Measurements from ENCODE around the gene KCNK2. TPM values are rescaled to one million over a fixed set of nuclear protein-coding genes. Genes with fewer than 3 reads are reported as not detected.

KCNK2 gene
- polyA plus RNA-seq, 3 donors: not detected

DNA sequence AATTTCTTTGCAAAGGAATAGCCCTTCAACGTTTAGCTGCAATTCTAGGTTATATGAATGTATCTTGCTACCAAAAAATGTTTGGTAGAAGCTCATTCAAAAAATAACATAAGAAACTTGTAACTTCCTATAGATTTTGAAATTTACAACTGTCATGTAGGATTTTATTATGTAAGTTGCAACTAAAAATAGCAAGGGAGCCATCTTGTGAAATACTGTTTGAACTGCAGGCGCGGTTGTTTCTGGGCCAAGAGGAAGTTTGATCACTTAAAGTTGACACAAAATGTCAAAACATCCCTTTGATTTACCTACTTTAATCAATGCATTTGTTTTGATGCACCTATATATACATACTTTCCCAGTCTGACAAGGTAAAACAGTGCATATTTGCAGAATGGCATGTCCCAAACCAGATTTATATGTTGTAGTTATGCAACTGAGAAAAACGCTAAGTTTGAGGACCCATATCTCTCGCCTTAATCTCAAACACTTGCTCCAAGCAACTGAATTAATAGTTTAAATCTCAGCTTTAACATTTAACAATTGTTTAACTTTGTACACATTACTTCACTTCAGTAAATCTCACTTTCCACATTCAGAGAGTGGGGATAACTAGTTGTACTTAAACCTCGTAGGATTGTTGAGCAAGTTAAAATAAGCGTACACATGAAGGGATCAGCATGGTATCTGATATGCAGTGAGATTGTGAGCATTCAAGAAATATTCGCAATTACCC lies 63.9 kb downstream of the KCNK2 start:
- intact Hi-C loops (cut with micrococcal nuclease): no loop called here
- peaks cover 13% of the 10 kb centered on the region for H3K4me1 Mint-ChIP-seq
- no peaks in the 10 kb centered on the region for H3K27me3 Mint-ChIP-seq (ENCODE audit: low read depth in 3 of 3)
- Histone ChIP-seq H3K4me3 (replicated peaks in 1 of 3; ENCODE audit: low read depth in 2 of 3, low read length in 3 of 3) (peak overlapping the region in 1 of 3 experiments; percentile 6), H3K9ac (ENCODE audit: insufficient read depth, low read length, poor library complexity, severe bottlenecking) (no peak overlapping the region), H2AFZ (ENCODE audit: insufficient read depth, low read depth, low read length, poor library complexity, severe bottlenecking) (peak overlapping the region; percentile 15), H3K4me1 (ENCODE audit: control insufficient read depth in 1 of 2, insufficient read depth in 2 of 2, low read length in 2 of 2) (peaks cover 4 to 9% of the 10 kb centered on the region in 2 donors), H3K27me3 (ENCODE audit: control insufficient read depth in 2 of 2, insufficient read depth in 2 of 2, low read length in 2 of 2) (no peaks in the 10 kb centered on the region), H4K20me1 (ENCODE audit: insufficient read depth, low read length) (no peaks in the 10 kb centered on the region), H3K27ac (ENCODE audit: low read depth in 1 of 2, low read length in 2 of 2) (no peak overlapping the region), H3K79me2 (ENCODE audit: insufficient read depth, low read length) (no peaks in the 10 kb centered on the region), H3K9me3 (replicated peaks in 1 of 2; ENCODE audit: control insufficient read depth in 1 of 2, insufficient read depth in 1 of 2, low read length in 2 of 2) (peaks cover 4 to 9% of the 10 kb centered on the region in 2 donors), H3K4me2 (replicated peaks; ENCODE audit: extremely low read depth, low read length, poor library complexity, severe bottlenecking) (no peak overlapping the region), H3K36me3 (replicated peaks in 1 of 2; ENCODE audit: control insufficient read depth in 1 of 2, insufficient read depth in 2 of 2, low read length in 2 of 2) (no peaks in the 10 kb centered on the region)
- peak in 2 of 3 donors; percentile 2 to 16 for DNase-seq
- H3K4me3 Mint-ChIP-seq: no peak overlapping the region
- H3K27ac Mint-ChIP-seq: no peak overlapping the region
- peaks cover 6 to 22% (median 10%) of the 10 kb centered on the region in 7 donors for H3K9me3 Mint-ChIP-seq
- H3K36me3 Mint-ChIP-seq: no peaks in the 10 kb centered on the region
- TF ChIP-seq CTCF (IDR thresholded peaks at IDR 0.05): no peak
- WGBS (ENCODE audit: insufficient coverage): no CpG with 5 or more reads among the region's 8 CpGs

GRCh38 chr1:215147024-215147423 lies 64.5 kb downstream of the KCNK2 start:
- H3K9ac ChIP-seq (ENCODE audit: insufficient read depth, low read length, poor library complexity, severe bottlenecking): no peak overlapping the region
- no peaks in the 10 kb centered on the region for H3K27me3 Mint-ChIP-seq (ENCODE audit: low read depth in 3 of 3)
- H3K4me3 ChIP-seq (replicated peaks in 1 of 3; ENCODE audit: low read depth in 2 of 3, low read length in 3 of 3): no peak overlapping the region
- intact Hi-C loops (cut with micrococcal nuclease): no loop called here
- TF ChIP-seq CTCF (IDR thresholded peaks at IDR 0.05): no peak
- H3K4me1 Mint-ChIP-seq: peaks cover 13% of the 10 kb centered on the region
- H2AFZ ChIP-seq (ENCODE audit: insufficient read depth, low read depth, low read length, poor library complexity, severe bottlenecking): no peak overlapping the region
- no peaks in the 10 kb centered on the region for H3K27me3 ChIP-seq (ENCODE audit: control insufficient read depth in 2 of 2, insufficient read depth in 2 of 2, low read length in 2 of 2)
- H4K20me1 ChIP-seq (ENCODE audit: insufficient read depth, low read length): no peaks in the 10 kb centered on the region
- peaks cover 4 to 5% of the 10 kb centered on the region in 2 donors for H3K9me3 ChIP-seq (replicated peaks in 1 of 2; ENCODE audit: control insufficient read depth in 1 of 2, insufficient read depth in 1 of 2, low read length in 2 of 2)
- H3K4me2 ChIP-seq (replicated peaks; ENCODE audit: extremely low read depth, low read length, poor library complexity, severe bottlenecking): no peak overlapping the region
- no peak overlapping the region for H3K27ac ChIP-seq (ENCODE audit: low read depth in 1 of 2, low read length in 2 of 2)
- H3K9me3 Mint-ChIP-seq: peaks cover 3 to 18% (median 7%) of the 10 kb centered on the region in 7 donors
- no CpG with 5 or more reads among the region's 3 CpGs for WGBS (ENCODE audit: insufficient coverage)
- H3K27ac Mint-ChIP-seq: no peak overlapping the region
- H3K36me3 Mint-ChIP-seq: no peaks in the 10 kb centered on the region
- DNase-seq: no peak
- no peaks in the 10 kb centered on the region for H3K36me3 ChIP-seq (replicated peaks in 1 of 2; ENCODE audit: control insufficient read depth in 1 of 2, insufficient read depth in 2 of 2, low read length in 2 of 2)
- no peaks in the 10 kb centered on the region for H3K79me2 ChIP-seq (ENCODE audit: insufficient read depth, low read length)
- no peak overlapping the region for H3K4me3 Mint-ChIP-seq
- H3K4me1 ChIP-seq (ENCODE audit: control insufficient read depth in 1 of 2, insufficient read depth in 2 of 2, low read length in 2 of 2): peaks cover 4 to 9% of the 10 kb centered on the region in 2 donors

Measured in CD14-positive monocyte (primary cell).